ENCODE results near the gene HACD1.

Gene HACD1

DNA sequence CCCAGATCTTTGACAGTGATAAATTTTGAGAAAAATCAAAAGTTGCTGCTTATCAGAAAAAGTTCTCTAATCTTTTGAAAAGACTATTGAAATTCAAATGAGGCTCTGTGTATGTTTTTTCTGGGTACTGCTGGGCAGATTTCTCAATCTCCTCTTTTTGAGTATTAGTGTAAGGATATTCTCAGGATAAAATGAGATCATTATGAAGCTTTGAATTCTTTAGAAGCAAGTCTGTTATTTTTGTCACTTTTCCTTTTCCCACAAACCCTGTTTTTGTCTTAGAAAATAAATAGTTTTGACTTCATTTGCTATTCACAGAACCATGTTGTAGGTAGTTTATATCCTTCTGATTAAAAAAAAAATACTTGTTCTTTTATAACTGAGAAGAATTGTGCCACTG, 34.7 kb upstream of the HACD1 start:
- H3K27ac ChIP-seq (ENCODE audit: low read length) = no peak overlapping the region
- H3K4me3 ChIP-seq (ENCODE audit: low read length) = no peak overlapping the region
- H3K9me3 ChIP-seq (ENCODE audit: control insufficient read depth, low read depth, low read length) = peaks cover 11% of the 10 kb centered on the region
- peaks cover 10% of the 10 kb centered on the region for H3K4me1 ChIP-seq (ENCODE audit: control insufficient read depth, low read depth, low read length)
- no peaks in the 10 kb centered on the region for H3K27me3 ChIP-seq (ENCODE audit: control insufficient read depth, insufficient read depth, low read length)
- no peak overlapping the region for H3K9ac ChIP-seq (ENCODE audit: low read length)
- H3K36me3 ChIP-seq (ENCODE audit: control insufficient read depth, low read depth, low read length) = no peaks in the 10 kb centered on the region

DNA sequence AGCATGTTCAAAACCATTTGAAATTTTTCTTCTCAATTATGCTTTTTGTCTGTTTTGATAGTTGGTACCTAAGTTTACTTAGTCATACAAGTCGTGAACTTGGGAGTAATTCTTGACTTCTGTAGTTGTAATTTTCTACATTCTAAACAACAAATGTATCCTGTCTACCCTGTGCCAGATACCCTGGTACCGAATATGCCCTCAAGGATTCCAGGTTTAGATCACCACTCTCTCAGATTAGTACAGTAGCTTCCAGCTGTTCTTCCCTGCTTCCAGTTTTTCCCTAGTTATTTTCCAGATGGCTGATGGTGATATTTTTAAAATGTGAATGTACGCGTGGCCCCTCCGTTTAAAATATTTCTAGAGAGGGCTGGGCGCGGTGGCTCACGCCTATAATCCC, 33.2 kb upstream of the HACD1 start:
- Histone ChIP-seq H3K27me3 (ENCODE audit: control insufficient read depth, insufficient read depth, low read length) (no peaks in the 10 kb centered on the region), H3K9me3 (ENCODE audit: control insufficient read depth, low read depth, low read length) (peaks cover 11% of the 10 kb centered on the region), H3K27ac (ENCODE audit: low read length) (peak overlapping the region; percentile 24), H3K36me3 (ENCODE audit: control insufficient read depth, low read depth, low read length) (no peaks in the 10 kb centered on the region), H3K4me3 (ENCODE audit: low read length) (no peak overlapping the region), H3K9ac (ENCODE audit: low read length) (peak overlapping the region; percentile 24), H3K4me1 (ENCODE audit: control insufficient read depth, low read depth, low read length) (peaks cover 13% of the 10 kb centered on the region)

DNA sequence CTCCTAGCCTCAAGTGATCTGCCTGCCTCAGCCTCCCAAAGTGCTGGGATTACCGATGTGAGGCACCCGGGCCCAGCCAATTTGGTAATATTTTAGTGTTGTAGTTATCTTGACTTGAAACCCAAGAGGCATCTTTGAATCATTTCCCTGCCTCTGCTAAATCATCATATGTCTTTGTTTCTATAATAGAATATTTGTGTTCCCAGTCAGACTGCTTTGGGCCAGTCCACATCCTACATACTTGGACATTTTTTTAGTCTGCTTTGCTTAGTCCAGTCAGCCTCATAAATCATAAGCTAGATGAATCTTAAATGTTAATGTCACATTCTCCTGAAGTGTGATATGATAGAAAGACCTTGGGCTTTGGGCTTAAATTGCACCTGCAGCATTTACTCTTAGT, 32.7 kb upstream of the HACD1 start:
- H3K27ac ChIP-seq (ENCODE audit: low read length) = no peak overlapping the region
- no peaks in the 10 kb centered on the region for H3K27me3 ChIP-seq (ENCODE audit: control insufficient read depth, insufficient read depth, low read length)
- H3K4me3 ChIP-seq (ENCODE audit: low read length) = no peak overlapping the region
- H3K4me1 ChIP-seq (ENCODE audit: control insufficient read depth, low read depth, low read length) = peaks cover 17% of the 10 kb centered on the region
- no peaks in the 10 kb centered on the region for H3K36me3 ChIP-seq (ENCODE audit: control insufficient read depth, low read depth, low read length)
- peaks cover 11% of the 10 kb centered on the region for H3K9me3 ChIP-seq (ENCODE audit: control insufficient read depth, low read depth, low read length)
- H3K9ac ChIP-seq (ENCODE audit: low read length) = no peak overlapping the region

DNA sequence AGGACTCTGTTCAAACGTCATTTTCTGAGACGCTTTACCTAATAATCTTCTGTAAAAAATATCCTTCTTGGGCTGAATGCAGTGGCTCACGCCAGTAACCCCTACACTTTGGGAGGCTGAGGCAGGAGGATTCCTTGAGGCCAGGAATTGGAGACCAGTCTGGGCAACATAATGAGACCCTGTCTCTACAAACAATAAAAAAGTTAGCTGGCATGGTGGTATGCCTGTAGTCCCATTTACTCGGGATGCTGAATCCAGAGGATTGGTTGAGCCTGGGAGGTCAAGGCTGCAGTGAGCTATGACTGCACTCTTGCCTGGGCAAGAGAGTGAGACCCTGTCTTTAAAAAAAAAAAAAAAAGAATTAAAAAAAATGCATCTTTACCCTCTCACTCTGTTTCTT, 31.9 kb upstream of the HACD1 start:
- Histone ChIP-seq H3K4me1 (ENCODE audit: control insufficient read depth, low read depth, low read length) (peaks cover 17% of the 10 kb centered on the region), H3K27ac (ENCODE audit: low read length) (no peak overlapping the region), H3K27me3 (ENCODE audit: control insufficient read depth, insufficient read depth, low read length) (no peaks in the 10 kb centered on the region), H3K9ac (ENCODE audit: low read length) (no peak overlapping the region), H3K4me3 (ENCODE audit: low read length) (no peak overlapping the region), H3K36me3 (ENCODE audit: control insufficient read depth, low read depth, low read length) (no peaks in the 10 kb centered on the region), H3K9me3 (ENCODE audit: control insufficient read depth, low read depth, low read length) (peaks cover 11% of the 10 kb centered on the region)

DNA sequence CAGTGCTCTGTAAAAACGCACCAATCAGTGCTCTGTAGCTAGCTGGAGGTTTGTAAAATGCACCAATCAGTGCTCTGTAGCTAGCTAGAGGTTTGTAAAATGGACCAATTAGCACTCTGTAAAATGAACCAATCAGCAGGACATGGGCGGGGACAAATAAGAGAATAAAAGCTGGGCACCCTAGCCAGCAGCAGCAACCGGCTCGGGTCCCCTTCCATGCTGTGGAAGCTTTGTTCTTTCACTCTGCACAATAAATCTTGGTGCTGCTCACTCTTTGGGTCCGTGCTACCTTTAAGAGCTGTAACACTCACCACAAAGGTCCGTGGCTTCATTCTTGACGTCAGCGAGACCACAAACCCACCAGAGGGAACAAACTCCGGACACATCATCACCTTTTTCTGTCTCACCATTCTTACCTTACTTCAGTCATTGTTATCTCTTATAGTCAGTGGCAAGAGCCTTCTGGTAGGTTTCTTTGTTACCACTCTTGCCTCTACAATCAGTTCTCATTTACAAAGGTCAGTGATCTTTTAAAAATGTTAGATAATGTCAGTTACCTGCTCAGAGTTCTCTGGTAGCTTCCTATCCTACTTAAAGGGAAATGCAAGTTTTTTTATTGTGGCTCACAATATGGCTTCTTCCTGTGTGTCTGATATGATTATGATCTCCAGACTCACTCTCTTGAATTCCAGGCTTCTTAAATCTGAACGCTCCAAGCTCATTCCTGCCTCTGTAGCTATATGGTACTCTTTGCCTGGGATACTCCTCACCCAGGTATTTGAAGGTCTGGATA, 31.3 kb upstream of the HACD1 start:
- Histone ChIP-seq H3K27me3 (ENCODE audit: control insufficient read depth, insufficient read depth, low read length) (no peaks in the 10 kb centered on the region), H3K36me3 (ENCODE audit: control insufficient read depth, low read depth, low read length) (no peaks in the 10 kb centered on the region), H3K9me3 (ENCODE audit: control insufficient read depth, low read depth, low read length) (peaks cover 6% of the 10 kb centered on the region), H3K4me1 (ENCODE audit: control insufficient read depth, low read depth, low read length) (peaks cover 17% of the 10 kb centered on the region), H3K9ac (ENCODE audit: low read length) (no peak overlapping the region), H3K4me3 (ENCODE audit: low read length) (no peak overlapping the region), H3K27ac (ENCODE audit: low read length) (no peak overlapping the region)

DNA sequence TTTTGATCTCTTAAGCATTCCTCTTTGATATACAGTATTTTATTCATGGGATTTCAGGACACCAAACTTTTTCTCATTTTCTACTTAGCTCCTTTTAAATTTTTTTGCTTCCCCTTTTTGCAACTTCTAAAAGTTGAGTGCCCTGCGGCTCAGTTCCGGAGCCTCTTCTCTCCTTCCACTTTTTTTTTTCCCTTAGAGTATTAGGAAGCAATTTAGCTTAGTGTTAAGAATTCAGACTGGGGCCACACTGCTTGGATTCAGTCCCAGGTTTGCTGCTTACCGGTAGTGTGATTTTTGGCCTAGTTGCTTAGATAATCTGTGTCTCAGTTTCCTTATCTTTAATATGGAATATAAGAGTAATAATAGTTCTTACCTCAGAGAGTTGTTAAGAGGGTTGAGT, 30.2 kb upstream of the HACD1 start:
- H3K9me3 ChIP-seq (ENCODE audit: control insufficient read depth, low read depth, low read length) = no peaks in the 10 kb centered on the region
- peaks cover 23% of the 10 kb centered on the region for H3K4me1 ChIP-seq (ENCODE audit: control insufficient read depth, low read depth, low read length)
- H3K4me3 ChIP-seq (ENCODE audit: low read length) = no peak overlapping the region
- H3K9ac ChIP-seq (ENCODE audit: low read length) = no peak overlapping the region
- no peaks in the 10 kb centered on the region for H3K36me3 ChIP-seq (ENCODE audit: control insufficient read depth, low read depth, low read length)
- H3K27ac ChIP-seq (ENCODE audit: low read length) = no peak overlapping the region
- H3K27me3 ChIP-seq (ENCODE audit: control insufficient read depth, insufficient read depth, low read length) = no peaks in the 10 kb centered on the region

DNA sequence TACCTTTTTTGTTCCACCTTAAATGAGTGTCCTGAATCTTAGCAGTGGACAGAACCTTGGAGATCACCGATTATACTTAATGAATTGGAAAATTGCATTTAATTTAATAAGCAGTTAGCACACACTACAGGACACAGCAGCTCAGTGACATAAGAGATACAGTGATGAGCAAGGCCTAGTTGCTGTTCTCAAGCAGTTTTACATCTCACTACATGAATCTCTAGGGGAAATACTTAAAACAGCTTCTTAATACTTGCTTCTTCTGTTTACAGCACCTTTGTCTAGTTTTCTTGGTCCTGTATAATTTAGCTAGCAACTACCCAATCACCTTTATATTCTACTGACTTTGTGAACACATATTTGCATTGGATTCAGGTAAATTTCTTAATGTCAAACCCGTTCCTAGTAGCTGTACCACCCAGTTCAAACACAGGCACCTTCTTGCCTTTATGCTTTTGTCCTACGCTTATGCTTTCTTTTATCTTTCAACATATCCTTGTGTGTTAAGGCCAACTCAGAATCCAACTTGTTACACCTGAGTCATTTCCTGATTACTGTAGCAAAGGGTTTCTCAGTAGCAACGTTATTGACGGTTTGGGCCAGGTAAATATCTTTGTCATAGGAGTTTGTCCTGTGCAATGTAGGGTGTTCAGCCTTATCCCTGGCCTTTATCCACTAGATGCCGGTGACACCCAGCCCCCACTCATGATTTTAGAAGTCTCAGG, 28.6 kb upstream of the HACD1 start:
- no peaks in the 10 kb centered on the region for H3K27me3 ChIP-seq (ENCODE audit: control insufficient read depth, insufficient read depth, low read length)
- peaks cover 13% of the 10 kb centered on the region for H3K4me1 ChIP-seq (ENCODE audit: control insufficient read depth, low read depth, low read length)
- H3K27ac ChIP-seq (ENCODE audit: low read length) = no peak overlapping the region

DNA sequence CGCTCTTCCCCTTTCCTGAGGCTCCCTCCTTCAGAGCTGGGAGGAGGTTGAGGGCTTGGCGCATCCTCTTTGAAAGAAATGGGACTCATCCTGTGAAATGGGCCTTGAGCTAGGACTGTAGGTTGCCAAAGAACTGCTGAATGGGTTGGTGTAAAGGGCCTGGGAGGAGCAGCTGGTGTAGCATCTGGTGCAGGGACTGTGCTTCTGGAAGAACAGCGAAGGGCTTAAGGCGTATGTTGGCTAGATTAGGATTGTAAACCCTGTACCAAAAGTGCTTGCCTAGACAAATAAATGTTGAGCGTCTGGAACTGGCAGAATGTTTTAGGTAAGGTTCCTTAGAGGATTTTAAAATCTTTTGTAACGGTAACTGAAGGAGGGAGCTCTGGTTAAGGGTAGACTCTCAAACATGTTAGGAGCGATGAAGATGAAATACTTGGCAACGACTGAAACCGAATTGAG, 27.3 kb upstream of the HACD1 start:
- Histone ChIP-seq H3K36me3 (ENCODE audit: control insufficient read depth, low read depth, low read length) (no peaks in the 10 kb centered on the region), H3K4me1 (ENCODE audit: control insufficient read depth, low read depth, low read length) (peaks cover 13% of the 10 kb centered on the region), H3K27me3 (ENCODE audit: control insufficient read depth, insufficient read depth, low read length) (no peaks in the 10 kb centered on the region), H3K9ac (ENCODE audit: low read length) (peak overlapping the region; percentile 98), H3K9me3 (ENCODE audit: control insufficient read depth, low read depth, low read length) (no peaks in the 10 kb centered on the region), H3K4me3 (ENCODE audit: low read length) (peak overlapping the region; percentile 100), H3K27ac (ENCODE audit: low read length) (peak overlapping the region; percentile 99)

More for the DNA sequence above, 28.6 kb upstream of the HACD1 start:
- peak overlapping the region; percentile 98 for H3K9ac ChIP-seq (ENCODE audit: low read length)
- H3K4me3 ChIP-seq (ENCODE audit: low read length) = peak overlapping the region; percentile 100
- no peaks in the 10 kb centered on the region for H3K36me3 ChIP-seq (ENCODE audit: control insufficient read depth, low read depth, low read length)
- no peaks in the 10 kb centered on the region for H3K9me3 ChIP-seq (ENCODE audit: control insufficient read depth, low read depth, low read length)

DNA sequence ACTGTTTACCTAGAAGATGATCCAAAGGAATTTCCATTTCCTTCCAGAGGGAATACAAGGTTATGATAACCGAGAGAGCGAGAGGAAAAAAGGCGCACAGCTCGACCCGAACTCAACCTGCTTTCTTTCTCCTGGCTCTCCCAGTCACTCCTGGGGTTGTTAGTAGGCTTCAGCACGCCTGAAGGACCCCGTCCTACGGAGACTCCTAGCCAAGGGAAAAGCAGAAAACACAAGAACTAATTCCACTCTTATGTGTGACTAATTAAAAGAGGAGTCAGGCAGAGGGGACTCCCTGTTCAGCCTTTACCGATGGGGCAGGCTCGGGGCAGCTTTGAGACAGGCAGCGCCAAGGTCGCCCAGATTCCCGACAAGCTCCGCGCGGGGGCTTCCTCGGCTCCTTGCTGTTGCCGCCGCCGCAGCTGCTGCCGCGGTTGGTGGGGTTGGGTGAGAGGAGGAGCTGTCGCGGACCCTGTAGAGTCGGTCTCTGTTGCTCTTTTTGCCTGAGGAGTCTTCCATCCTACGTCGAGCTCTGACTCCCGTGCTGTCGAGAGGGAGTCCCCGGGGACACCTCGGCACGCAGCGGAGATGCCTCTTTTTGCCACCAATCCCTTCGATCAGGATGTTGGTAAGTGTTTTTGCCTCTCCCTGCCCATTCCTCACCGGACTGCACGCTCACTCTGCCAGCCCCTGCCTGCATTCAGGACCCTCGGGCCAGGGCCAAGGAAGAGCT, 26.7 kb upstream of the HACD1 start, which contains the start of gene STAM:
Gene STAM, plus strand, starts transcription at position 397 of the 730 bp plus-strand sequence. Its CDS starts 189 bp downstream, at position 586.
- Histone ChIP-seq H3K27ac (ENCODE audit: low read length) (peak within 1 kb of the TSS; percentile 99), H3K4me3 (ENCODE audit: low read length) (peak within 1 kb of the TSS; percentile 100), H3K36me3 (ENCODE audit: control insufficient read depth, low read depth, low read length) (no peaks in the 10 kb centered on the region), H3K4me1 (ENCODE audit: control insufficient read depth, low read depth, low read length) (peaks cover 13% of the 10 kb centered on the region), H3K9ac (ENCODE audit: low read length) (peak within 1 kb of the TSS; percentile 98), H3K27me3 (ENCODE audit: control insufficient read depth, insufficient read depth, low read length) (no peaks in the 10 kb centered on the region), H3K9me3 (ENCODE audit: control insufficient read depth, low read depth, low read length) (no peaks in the 10 kb centered on the region)

DNA sequence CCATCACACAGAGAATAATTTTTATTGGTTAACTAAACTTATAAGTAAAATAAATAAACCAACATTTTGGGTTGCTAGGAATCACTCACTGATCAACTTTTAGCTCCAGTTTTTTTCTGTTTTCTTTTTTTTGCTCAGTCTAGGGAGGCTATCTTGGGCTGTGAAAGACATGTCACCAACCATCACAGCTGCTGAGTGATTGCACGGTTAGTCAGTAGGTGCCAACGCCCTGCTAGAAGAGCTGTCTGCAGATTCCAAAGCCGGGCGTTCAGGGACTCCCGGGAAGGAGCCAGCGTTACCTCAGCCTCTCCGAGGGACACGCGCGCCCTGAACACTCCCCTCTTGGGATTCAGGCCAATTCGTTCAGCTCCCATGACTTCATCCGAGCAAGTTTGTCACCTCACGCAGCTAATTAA, 26.2 kb upstream of the HACD1 start:
- H3K27me3 ChIP-seq (ENCODE audit: control insufficient read depth, insufficient read depth, low read length) = no peaks in the 10 kb centered on the region
- no peaks in the 10 kb centered on the region for H3K9me3 ChIP-seq (ENCODE audit: control insufficient read depth, low read depth, low read length)
- peak overlapping the region; percentile 100 for H3K4me3 ChIP-seq (ENCODE audit: low read length)
- H3K9ac ChIP-seq (ENCODE audit: low read length) = peak overlapping the region; percentile 98
- H3K36me3 ChIP-seq (ENCODE audit: control insufficient read depth, low read depth, low read length) = no peaks in the 10 kb centered on the region
- H3K27ac ChIP-seq (ENCODE audit: low read length) = peak overlapping the region; percentile 99
- H3K4me1 ChIP-seq (ENCODE audit: control insufficient read depth, low read depth, low read length) = peaks cover 13% of the 10 kb centered on the region

DNA sequence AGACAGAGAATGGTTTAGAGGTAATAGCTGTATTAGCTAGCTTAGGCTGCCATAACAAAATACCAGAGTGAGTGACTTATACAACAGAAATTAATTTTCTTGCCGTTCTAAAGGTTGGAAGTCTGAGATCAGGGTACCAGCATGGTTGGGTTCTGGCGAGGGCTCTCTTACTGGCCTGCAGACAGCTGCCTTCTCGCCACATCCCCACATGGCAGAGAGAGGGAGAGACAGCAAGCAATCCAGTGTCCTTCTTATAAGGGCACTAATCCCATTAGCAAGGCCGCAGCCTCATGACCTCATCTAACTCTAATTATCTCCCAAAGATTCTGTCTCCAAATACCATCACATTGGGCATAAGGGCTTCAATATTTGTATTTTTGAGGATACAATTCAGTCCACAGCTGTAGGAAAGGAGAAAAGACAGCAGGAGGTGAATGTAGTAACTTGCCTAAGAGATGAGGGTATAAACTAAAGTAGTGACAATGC, 23.2 kb upstream of the HACD1 start:
- H3K4me3 ChIP-seq (ENCODE audit: low read length) = no peak overlapping the region
- H3K27ac ChIP-seq (ENCODE audit: low read length) = no peak overlapping the region
- H3K4me1 ChIP-seq (ENCODE audit: control insufficient read depth, low read depth, low read length) = peaks cover 10% of the 10 kb centered on the region
- no peaks in the 10 kb centered on the region for H3K36me3 ChIP-seq (ENCODE audit: control insufficient read depth, low read depth, low read length)
- H3K27me3 ChIP-seq (ENCODE audit: control insufficient read depth, insufficient read depth, low read length) = no peaks in the 10 kb centered on the region
- H3K9ac ChIP-seq (ENCODE audit: low read length) = no peak overlapping the region
- H3K9me3 ChIP-seq (ENCODE audit: control insufficient read depth, low read depth, low read length) = no peaks in the 10 kb centered on the region

All from iPS-18a (cell line).